ENCODE results near the gene PUS1. TPM values are rescaled to one million over a fixed set of nuclear protein-coding genes. Genes with fewer than 3 reads are reported as not detected.
A peak's percentile ranks its signal among the peaks of the same experiment; 100 is the strongest.

Gene PUS1
- total RNA-seq, 1 donor from 2014 or later = 22.7 TPM

DNA sequence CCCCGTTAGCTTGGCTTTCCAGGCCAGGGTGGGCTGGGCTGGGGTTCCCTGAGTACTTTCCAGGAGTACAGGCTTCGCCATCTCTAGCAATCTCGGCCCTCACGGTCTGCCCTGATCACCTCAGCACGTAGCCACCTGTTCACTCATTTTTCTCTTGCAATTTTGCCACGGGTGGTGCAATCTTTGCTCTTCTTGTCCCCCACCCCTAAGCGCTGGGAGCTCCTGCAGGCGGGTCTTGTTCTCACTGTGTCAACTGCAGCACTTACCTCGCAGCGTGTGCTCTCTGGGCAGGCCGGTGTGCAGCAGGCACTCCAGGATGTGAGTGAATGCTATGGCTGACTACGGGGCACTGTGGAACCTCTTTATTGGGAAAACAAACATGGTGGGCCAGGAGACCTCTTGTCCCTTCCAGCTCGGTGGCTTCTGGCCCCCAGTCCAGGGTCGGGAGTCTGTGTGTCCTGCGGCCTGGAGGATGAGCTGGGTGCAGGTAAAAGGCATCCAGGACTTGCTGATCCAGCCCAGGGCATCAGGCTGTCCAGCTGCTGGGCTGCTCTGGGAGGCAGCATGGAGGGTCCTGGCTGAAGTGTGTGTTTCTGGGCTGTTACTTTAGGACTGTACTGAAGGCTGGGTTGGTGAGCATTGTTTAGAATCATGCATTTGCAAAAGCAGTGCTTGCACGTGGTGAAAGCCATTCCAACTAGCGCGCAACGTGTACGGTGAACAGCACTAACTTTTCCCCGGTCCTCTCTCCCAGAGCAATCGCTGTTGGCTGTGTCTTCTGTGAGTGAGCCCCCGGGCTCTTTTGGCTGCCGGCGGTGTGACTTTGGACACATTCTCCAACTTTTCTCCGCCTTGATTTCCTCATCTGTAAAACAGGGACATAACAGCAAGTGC is 36.1 kb upstream of the PUS1 start:
- peaks cover 4 to 7% of the 10 kb centered on the region in 2 donors for H3K36me3 ChIP-seq
- no peaks in the 10 kb centered on the region for H3K27me3 ChIP-seq
- H3K4me1 ChIP-seq = peaks cover 5 to 11% of the 10 kb centered on the region in 2 donors
- H3K27ac ChIP-seq = peak overlapping the region; percentile 93
- TF ChIP-seq, protein P1, sequence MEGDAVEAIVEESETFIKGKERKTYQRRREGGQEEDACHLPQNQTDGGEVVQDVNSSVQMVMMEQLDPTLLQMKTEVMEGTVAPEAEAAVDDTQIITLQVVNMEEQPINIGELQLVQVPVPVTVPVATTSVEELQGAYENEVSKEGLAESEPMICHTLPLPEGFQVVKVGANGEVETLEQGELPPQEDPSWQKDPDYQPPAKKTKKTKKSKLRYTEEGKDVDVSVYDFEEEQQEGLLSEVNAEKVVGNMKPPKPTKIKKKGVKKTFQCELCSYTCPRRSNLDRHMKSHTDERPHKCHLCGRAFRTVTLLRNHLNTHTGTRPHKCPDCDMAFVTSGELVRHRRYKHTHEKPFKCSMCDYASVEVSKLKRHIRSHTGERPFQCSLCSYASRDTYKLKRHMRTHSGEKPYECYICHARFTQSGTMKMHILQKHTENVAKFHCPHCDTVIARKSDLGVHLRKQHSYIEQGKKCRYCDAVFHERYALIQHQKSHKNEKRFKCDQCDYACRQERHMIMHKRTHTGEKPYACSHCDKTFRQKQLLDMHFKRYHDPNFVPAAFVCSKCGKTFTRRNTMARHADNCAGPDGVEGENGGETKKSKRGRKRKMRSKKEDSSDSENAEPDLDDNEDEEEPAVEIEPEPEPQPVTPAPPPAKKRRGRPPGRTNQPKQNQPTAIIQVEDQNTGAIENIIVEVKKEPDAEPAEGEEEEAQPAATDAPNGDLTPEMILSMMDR (IDR thresholded peaks at IDR 0.05) = no peak
- intact Hi-C loops (cut with DNase I) = loop anchor here (10.0 kb wide), 1 partner anchor 252 kb away; the partner anchor contains the start of genes DDX51 and NOC4L
- H3K4me3 ChIP-seq = no peak overlapping the region
- no peaks in the 10 kb centered on the region for H3K9me3 ChIP-seq
- no peak for DNase-seq (ENCODE audit: low spot score in 2 of 2)

DNA sequence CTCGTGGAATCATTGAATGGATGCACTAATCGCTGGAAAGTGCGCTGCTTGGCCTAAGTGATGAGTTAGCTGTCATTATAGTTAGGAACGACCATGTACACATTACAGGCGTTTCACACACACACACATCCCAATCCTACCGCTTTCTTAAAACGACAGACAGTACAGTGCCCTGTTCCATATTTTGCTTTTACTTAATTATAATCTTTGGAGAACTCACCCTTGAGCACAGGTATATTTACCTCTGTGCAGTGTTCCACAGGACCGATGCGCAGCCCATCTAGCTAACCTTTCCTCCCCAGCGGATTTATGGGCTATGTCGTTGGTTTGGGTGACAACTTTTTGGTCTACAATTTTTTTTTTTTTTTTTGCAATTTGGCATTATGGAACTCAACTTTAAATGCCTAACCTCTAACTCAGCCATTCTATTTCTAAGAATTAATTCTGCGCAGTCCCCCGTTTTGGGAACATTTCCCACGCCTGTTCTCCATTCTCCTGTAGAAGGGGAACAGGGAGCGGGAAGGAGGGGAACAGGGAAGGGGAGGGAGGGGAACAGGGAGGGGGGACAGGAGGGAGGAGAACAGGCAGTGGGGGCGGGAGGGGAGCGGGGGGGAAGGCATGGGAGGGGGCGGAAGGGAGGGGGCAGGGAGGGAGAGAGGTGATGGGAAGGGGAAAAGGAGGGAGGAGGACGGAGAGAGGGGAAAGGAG is 35.3 kb upstream of the PUS1 start:
- no peaks in the 10 kb centered on the region for H3K27me3 ChIP-seq
- H3K4me1 ChIP-seq = peaks cover 5 to 11% of the 10 kb centered on the region in 2 donors
- peak overlapping the region; percentile 15 to 77 for H3K4me3 ChIP-seq
- H3K27ac ChIP-seq = peak overlapping the region; percentile 93
- DNase-seq (ENCODE audit: low spot score in 2 of 2) = no peak
- intact Hi-C loops (cut with DNase I) = loop anchor here (1.0 to 10.0 kb wide), 3 partner anchors 191 to 595 kb away; partner anchors contain the start of genes DDX51 and NOC4L
- H3K36me3 ChIP-seq = peaks cover 4 to 7% of the 10 kb centered on the region in 2 donors
- TF ChIP-seq, protein P1 (IDR thresholded peaks at IDR 0.05) = no peak
- no peaks in the 10 kb centered on the region for H3K9me3 ChIP-seq

DNA sequence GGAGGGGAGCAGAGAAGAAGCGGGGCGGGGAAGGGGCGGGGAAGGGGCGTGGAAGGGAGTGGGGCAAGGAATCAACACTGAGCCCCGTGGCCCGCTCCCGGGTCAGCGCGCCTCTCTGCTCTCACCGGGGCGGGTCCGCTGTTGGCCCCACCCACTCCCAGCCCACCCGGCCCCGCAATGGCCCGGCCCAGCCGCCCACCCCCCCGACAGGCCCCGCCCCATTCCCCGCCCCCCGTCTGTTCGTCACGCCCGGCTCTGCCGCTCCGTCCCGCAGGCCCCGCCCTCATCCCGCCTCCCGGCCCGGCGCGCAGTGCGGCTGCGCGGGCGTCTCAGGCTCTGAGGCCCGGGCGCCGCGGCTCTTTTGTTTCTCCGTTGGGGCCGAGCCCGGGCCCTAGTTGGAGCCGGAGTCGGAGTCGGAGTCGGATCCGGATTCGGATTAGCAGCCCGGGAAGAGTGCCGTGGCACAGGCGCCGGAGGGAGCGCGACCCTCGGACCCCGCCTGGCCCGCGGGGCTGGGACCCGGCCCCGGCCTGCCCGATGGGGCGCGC is 34.7 kb upstream of the PUS1 start, which contains the start of gene ULK1:
TSS of gene ULK1 (plus strand) at position 310 of the 548 bp plus-strand sequence. CDS start 380 bp downstream, outside the sequence.
- H3K9me3 ChIP-seq = no peaks in the 10 kb centered on the region
- TF ChIP-seq, protein P1 (IDR thresholded peaks at IDR 0.05) = no peak
- H3K36me3 ChIP-seq = peaks cover 4 to 7% of the 10 kb centered on the region in 2 donors
- H3K4me1 ChIP-seq = peaks cover 5 to 11% of the 10 kb centered on the region in 2 donors
- peak; percentile 65 to 96 for DNase-seq (ENCODE audit: low spot score in 2 of 2)
- H3K4me3 ChIP-seq = peak within 1 kb of the TSS; percentile 62 to 77
- peak within 1 kb of the TSS; percentile 93 for H3K27ac ChIP-seq
- intact Hi-C loops (cut with DNase I) = loop anchor here (1.0 to 10.0 kb wide), 3 partner anchors 190 to 594 kb away; partner anchors contain the start of genes DDX51 and NOC4L
- H3K27me3 ChIP-seq = no peaks in the 10 kb centered on the region

DNA sequence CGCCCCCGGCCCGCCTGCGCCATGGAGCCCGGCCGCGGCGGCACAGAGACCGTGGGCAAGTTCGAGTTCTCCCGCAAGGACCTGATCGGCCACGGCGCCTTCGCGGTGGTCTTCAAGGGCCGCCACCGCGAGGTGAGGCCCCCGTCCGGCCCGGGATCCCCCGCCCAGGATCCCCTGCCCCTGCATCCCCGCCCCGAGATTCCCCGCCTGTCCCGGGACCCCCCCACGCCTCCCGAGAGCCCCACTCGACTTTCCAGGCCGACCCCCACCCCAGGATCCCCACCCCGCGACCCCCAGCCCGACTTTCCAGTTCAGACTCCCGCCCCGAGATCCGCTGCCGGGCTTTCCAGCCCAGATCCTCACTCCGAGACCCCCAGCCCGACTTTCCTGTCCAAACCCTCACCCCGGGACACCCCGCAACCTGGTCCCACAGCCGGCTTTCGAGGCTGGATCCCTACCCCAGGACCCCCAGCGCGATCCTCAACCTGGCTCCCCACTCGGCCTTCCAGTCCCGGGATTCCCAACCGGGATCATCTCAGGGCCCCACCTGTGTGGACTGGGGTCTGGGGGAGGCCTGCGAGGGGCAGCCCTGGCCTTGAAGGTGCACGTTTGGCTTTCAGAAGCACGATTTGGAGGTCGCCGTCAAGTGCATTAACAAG is 34.0 kb upstream of the PUS1 start:
- Histone ChIP-seq H3K4me1 (peaks cover 5 to 11% of the 10 kb centered on the region in 2 donors), H3K27ac (peak overlapping the region; percentile 93), H3K9me3 (no peaks in the 10 kb centered on the region), H3K36me3 (peaks cover 4 to 7% of the 10 kb centered on the region in 2 donors), H3K4me3 (peak overlapping the region; percentile 62 to 77), H3K27me3 (no peaks in the 10 kb centered on the region)
- DNase-seq (ENCODE audit: low spot score in 2 of 2) = no peak
- TF ChIP-seq, protein P1 (IDR thresholded peaks at IDR 0.05) = no peak
- intact Hi-C loops (cut with DNase I) = loop anchor here (1.0 to 10.0 kb wide), 4 partner anchors 183 to 594 kb away; partner anchors contain the start of genes DDX51, NOC4L and SFSWAP

All from ascending aorta (tissue), 2 donors.